HUES48 (cell line): ENCODE results near the gene PPP3CA.
"Not testable (repeated sequence)": the region's sequence is repeated elsewhere in the genome, so short reads cannot be mapped to it uniquely, and the experiment has no call there.

ENCODE experiments used
- H3K27ac ChIP-seq: one replicate; pipeline ENCODE4 v1.7.0; 2013; ENCODE audit warnings: low read depth, low read length, inconsistent platforms
- H3K27me3 ChIP-seq: 2 replicates; pipeline ENCODE4 v1.6.1; 2013; ENCODE audit warnings: mild to moderate bottlenecking, low read length; ENCODE audit not compliant: control insufficient read depth, insufficient read depth
- H3K36me3 ChIP-seq: 2 replicates; pipeline ENCODE4 v1.6.1; 2013; ENCODE audit warnings: low read length; ENCODE audit not compliant: control insufficient read depth, insufficient read depth
- H3K4me1 ChIP-seq: 2 replicates; pipeline ENCODE4 v1.6.1; 2013; ENCODE audit warnings: mild to moderate bottlenecking, low read length; ENCODE audit not compliant: control insufficient read depth, insufficient read depth
- H3K4me3 ChIP-seq: 2 replicates; pipeline ENCODE4 v1.5.1; 2013; ENCODE audit warnings: mild to moderate bottlenecking, low read depth, low read length
- H3K9ac ChIP-seq: 2 replicates; pipeline ENCODE4 v1.6.1; 2013; ENCODE audit warnings: mild to moderate bottlenecking, low read depth, low read length, moderate library complexity
- H3K9me3 ChIP-seq: 2 replicates; pipeline ENCODE4 v1.6.1; 2013; ENCODE audit warnings: low read length; ENCODE audit not compliant: control insufficient read depth, insufficient read depth

The PPP3CA gene

GRCh38 chr4:101101072-101101471 is 246.3 kb downstream of the PPP3CA start:
- H3K9me3 ChIP-seq = no peaks in the 10 kb centered on the region
- H3K27ac ChIP-seq = no peak overlapping the region
- H3K4me3 ChIP-seq = no peak overlapping the region
- no peak overlapping the region for H3K9ac ChIP-seq
- H3K4me1 ChIP-seq = peaks cover 23% of the 10 kb centered on the region
- H3K27me3 ChIP-seq = no peaks in the 10 kb centered on the region
- peaks cover 4% of the 10 kb centered on the region; the same call in 1 of the 2 replicates for H3K36me3 ChIP-seq

DNA sequence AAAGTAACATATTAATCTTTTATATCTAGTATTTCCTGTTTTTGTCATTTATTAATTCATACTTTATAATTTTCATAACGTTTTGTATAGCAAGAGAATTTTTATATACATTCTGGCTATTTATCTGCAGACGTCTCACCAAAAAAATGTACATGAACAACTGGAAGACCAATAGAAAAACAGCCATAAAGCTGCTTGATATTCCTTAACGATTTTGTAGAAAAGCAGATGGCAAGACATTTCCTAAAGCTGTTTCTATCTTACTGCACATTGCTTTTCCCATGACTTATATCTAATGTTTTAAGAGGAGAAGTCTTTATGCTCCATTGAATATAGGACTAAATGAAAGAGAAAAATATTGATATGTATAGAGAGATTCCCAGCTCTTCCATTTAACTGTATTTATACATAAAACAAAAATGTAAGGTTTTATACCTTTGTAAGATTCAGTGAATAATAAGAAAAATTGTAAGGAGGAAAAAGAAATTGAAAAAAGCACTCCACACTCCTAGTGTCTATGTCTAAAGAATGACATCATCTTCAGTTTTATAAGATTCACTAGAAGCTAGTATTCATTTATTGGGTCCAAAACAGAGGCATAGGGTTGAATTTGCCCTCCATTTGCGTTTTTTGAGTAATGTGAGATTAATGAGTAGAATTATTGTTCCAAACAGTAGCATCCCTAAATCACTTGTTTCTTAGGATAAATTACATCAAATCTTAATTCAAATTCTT is 248.5 kb downstream of the PPP3CA start:
- H3K4me3 ChIP-seq = no peak overlapping the region
- H3K9ac ChIP-seq = no peak overlapping the region
- H3K9me3 ChIP-seq = no peaks in the 10 kb centered on the region

DNA sequence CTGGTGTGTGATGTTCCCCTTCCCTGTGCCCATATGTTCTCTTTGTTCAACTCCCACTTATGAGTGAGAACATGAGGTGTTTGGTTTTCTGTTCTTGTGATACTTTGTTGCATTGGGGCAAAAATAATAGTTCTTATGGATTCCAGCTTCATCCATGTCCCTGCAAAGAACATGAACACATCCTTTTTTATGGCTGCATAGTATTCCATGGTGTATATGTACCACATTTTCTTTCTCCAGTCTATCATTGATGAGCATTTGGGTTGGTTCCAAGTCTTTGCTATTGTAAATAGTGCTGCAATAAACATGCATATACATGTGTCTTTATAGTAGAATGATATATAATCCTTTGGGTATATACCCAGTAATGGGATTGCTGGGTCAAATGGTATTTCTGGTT is 254.7 kb downstream of the PPP3CA start:
- H3K9me3 ChIP-seq, H3K4me1 ChIP-seq, H3K27ac ChIP-seq, H3K9ac ChIP-seq, H3K4me3 ChIP-seq, H3K27me3 ChIP-seq, H3K36me3 ChIP-seq: not testable (repeated sequence)

More for the DNA sequence above, 248.5 kb downstream of the PPP3CA start:
- Histone ChIP-seq H3K36me3 (peaks cover 4% of the 10 kb centered on the region; the same call in 1 of the 2 replicates), H3K4me1 (peaks cover 18% of the 10 kb centered on the region), H3K27me3 (no peaks in the 10 kb centered on the region), H3K27ac (no peak overlapping the region)

- no peaks in the 10 kb centered on the region for H3K36me3 ChIP-seq
- no peak overlapping the region for H3K4me3 ChIP-seq
- no peaks in the 10 kb centered on the region for H3K4me1 ChIP-seq
- H3K9ac ChIP-seq = no peak overlapping the region
- no peak overlapping the region for H3K27ac ChIP-seq
- no peaks in the 10 kb centered on the region for H3K27me3 ChIP-seq
- no peaks in the 10 kb centered on the region for H3K9me3 ChIP-seq
Measured at GRCh38 chr4:101089168-101089567, 258.2 kb downstream of the PPP3CA start.

DNA sequence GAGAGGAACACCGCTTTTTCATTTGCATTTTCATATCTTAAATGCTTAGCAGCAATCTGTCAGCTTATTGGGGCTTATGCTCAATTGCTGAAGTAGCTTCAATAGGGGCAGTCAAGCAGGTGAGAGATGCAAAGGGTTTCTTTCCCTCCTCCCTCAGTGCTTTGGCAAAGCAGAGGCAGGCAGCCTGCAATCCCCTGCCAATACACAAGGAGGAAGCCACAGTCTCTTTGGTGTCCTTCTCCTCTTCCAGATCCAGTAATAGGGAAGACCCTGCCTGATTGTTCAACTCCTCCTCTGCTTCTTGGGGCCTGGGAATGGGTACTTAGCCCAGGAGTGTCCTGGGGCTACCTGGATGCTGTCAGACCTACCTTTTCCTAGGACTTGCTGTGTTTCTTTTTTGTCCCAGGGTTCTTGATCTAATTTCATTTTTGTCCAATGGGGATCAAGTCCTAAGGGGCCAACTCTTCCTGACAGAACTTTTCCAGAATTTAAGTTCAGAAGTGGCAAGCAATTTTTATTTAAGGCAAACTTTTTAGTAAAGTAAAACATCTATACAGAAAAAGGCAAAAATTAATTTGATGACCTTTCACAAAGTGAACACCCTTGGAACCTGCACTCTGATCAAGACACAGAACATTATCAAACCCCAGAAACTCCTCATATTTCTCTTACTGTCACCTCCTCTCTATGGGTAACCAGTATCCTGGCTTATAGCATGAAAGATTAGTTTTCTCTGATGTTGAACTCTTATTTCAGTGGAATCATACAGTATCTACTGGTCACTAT is 260.3 kb downstream of the PPP3CA start:
- Histone ChIP-seq H3K9me3 (no peaks in the 10 kb centered on the region), H3K27me3 (no peaks in the 10 kb centered on the region), H3K4me3 (no peak overlapping the region), H3K27ac (no peak overlapping the region), H3K4me1 (no peaks in the 10 kb centered on the region), H3K36me3 (no peaks in the 10 kb centered on the region), H3K9ac (no peak overlapping the region)

DNA sequence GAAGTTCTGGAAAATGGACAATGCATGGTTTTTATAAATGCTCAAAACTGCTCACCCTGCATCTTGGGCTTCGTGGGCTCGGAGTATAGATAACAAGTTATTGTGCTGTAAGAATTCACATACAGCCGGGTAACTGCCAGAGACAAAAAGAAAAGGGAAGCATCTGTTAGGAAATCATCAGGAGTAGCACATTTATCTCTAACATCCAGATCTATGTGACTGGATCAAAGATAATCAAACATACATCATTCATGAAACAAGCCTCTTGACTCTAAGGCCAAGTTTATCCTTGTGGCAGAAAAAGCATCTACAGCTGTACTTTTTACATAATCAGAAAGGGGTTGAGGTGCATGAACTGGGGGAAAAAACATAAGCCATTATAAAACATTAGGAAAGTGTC is 264.2 kb downstream of the PPP3CA start:
- no peak overlapping the region for H3K4me3 ChIP-seq
- H3K9me3 ChIP-seq = no peaks in the 10 kb centered on the region
- H3K9ac ChIP-seq = no peak overlapping the region
- no peak overlapping the region for H3K27ac ChIP-seq
- no peaks in the 10 kb centered on the region for H3K27me3 ChIP-seq
- no peaks in the 10 kb centered on the region for H3K36me3 ChIP-seq
- no peaks in the 10 kb centered on the region for H3K4me1 ChIP-seq

GRCh38 chr4:101081695-101082369 is 265.5 kb downstream of the PPP3CA start:
- Histone ChIP-seq H3K27me3 (no peaks in the 10 kb centered on the region), H3K4me3 (no peak overlapping the region), H3K36me3 (no peaks in the 10 kb centered on the region), H3K27ac (no peak overlapping the region), H3K9ac (no peak overlapping the region), H3K4me1 (no peaks in the 10 kb centered on the region), H3K9me3 (no peaks in the 10 kb centered on the region)

DNA sequence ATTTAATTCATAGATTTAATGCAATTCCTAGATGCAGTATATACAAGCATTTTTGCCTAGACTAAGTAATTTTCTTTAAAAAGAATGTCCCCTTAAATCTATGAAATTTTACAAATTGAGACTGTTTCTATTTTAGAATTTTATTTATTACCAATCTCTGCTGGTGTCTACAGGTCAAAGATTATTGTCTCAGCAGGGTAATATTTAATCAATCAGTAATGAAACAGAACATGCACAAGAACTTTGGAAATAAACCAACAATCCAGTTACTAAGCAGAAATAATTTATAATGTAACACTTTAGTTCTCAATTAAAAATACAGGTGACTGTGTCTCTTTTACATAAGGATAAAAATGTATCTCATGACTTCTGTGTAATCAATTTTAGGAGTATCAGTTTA is 266.2 kb downstream of the PPP3CA start:
- no peaks in the 10 kb centered on the region for H3K9me3 ChIP-seq
- H3K27me3 ChIP-seq = no peaks in the 10 kb centered on the region
- H3K36me3 ChIP-seq = no peaks in the 10 kb centered on the region
- H3K4me3 ChIP-seq = no peak overlapping the region
- H3K27ac ChIP-seq = no peak overlapping the region
- H3K9ac ChIP-seq = no peak overlapping the region
- peaks cover 3% of the 10 kb centered on the region; the same call in 1 of the 2 replicates for H3K4me1 ChIP-seq

DNA sequence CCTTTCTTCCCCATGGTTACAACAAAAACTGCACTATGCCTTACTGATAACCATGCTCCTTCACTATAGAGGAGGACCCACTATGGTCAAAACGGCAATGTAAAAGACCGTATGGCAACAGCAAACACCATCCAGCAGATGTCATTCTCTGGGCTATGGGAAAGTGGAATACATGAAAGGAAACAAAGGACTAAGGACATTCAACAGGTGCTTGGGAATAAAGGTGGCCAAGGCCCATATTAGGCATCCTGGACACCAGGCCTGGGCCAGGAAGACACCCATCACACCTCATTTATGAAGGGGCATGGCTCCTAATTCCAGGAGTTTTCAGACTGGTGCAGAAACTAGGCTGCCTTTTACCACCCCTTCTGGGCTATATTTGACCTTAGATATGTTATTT is 268.4 kb downstream of the PPP3CA start:
- H3K27me3 ChIP-seq = no peaks in the 10 kb centered on the region
- no peak overlapping the region for H3K4me3 ChIP-seq
- no peaks in the 10 kb centered on the region for H3K9me3 ChIP-seq
- H3K36me3 ChIP-seq = no peaks in the 10 kb centered on the region
- no peak overlapping the region for H3K27ac ChIP-seq
- no peak overlapping the region for H3K9ac ChIP-seq
- H3K4me1 ChIP-seq = peaks cover 6% of the 10 kb centered on the region; the same call in 1 of the 2 replicates

GRCh38 chr4:101076032-101076431 is 271.3 kb downstream of the PPP3CA start:
- H3K27me3 ChIP-seq = no peaks in the 10 kb centered on the region
- H3K27ac ChIP-seq = no peak overlapping the region
- H3K36me3 ChIP-seq = no peaks in the 10 kb centered on the region
- H3K9ac ChIP-seq = no peak overlapping the region
- no peak overlapping the region for H3K4me3 ChIP-seq
- no peaks in the 10 kb centered on the region for H3K9me3 ChIP-seq
- H3K4me1 ChIP-seq = peaks cover 21% of the 10 kb centered on the region

DNA sequence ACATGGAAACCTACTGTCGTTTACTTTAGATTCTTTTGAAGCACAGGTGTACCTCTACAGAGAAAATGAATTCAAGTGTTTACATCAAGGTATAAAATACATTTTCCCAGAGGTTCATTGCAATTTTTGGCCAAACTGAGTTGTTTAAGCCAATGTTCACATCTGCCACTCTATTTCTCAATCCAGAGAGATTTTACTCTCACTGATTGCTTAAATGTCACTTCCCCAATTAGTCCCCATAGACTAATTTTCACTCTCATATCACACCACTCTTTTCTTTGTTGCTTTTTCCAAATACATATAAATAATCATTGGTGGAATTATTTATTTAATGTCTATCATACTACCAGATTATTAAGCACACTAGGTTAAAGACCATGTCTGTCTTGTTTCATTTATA is 271.8 kb downstream of the PPP3CA start:
- Histone ChIP-seq H3K27ac (no peak overlapping the region), H3K27me3 (no peaks in the 10 kb centered on the region), H3K36me3 (no peaks in the 10 kb centered on the region), H3K9ac (no peak overlapping the region), H3K9me3 (no peaks in the 10 kb centered on the region), H3K4me3 (no peak overlapping the region), H3K4me1 (peaks cover 22% of the 10 kb centered on the region)
